ENCODE data around the gene CDC34.

CDC34 gene

DNA sequence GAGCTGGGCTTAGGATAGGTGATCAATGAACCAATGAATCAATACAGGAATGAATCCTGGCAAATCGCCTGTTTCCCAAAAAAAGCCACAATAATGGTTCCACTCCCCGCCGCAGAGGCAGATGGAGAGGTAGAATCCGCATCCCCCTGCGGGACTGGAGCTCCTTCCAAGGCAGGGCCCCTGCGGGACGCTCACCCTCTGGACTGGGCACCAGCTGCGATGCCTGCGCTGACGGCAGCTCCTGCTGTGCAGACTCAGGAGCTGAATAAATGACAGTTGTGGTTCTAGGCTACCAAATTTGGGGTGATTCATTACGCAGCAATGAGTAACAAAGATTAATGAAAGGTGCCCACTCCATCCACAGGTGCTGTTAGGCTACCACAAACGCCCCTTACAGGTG, 8.8 kb upstream of the CDC34 start:
- no peak for DNase-seq (ENCODE audit: low spot score)

DNA sequence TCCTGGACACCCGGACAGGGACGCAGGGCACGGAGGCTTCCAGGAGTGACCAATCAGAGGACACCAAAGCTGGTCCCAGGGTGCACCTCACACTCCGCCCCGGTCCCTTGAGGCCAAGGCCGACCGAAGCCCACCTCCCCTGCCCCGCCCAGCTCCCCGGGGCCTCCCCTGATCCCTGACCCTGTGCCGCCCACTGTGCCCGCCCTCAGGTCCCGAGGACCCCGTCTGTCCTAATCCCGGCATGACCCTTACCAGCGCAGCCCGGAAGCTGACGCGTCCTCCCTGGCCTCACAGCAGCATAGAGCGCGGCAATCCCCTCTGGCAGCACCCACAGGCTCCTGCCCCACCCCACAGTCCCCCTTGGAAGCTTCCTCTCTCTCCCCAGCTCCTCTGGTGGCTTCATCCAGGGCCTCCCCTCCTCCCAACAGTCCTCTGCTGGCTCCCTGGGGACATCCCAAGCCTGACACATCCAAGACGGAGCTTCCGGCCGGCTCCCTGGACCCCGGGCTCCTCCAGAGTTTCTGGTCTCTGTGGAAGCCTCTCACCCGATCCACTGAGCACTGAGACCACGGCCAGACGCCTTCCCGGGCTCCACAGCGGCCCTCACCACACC, 7.4 kb upstream of the CDC34 start:
- no peak for DNase-seq (ENCODE audit: low spot score)

DNA sequence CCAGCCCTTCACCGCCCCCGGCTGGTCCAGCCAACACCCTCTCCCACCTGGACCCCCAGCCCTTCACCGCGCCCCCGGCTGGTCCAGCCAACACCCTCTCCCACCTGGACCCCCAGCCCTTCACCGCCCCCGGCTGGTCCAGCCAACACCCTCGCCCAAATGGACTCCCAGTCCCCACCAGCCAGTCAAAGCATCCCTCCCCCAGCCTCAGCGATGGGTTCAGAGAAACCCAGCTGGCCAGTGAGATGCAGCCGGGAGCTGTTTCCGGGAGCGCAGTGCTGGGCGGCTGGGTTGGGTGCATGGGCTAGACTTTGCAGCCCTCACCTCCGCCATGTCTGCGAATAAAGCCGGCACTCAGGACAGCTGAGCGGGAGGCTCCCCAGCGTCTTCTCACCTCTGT, 6.5 kb upstream of the CDC34 start:
- no peak for DNase-seq (ENCODE audit: low spot score)

DNA sequence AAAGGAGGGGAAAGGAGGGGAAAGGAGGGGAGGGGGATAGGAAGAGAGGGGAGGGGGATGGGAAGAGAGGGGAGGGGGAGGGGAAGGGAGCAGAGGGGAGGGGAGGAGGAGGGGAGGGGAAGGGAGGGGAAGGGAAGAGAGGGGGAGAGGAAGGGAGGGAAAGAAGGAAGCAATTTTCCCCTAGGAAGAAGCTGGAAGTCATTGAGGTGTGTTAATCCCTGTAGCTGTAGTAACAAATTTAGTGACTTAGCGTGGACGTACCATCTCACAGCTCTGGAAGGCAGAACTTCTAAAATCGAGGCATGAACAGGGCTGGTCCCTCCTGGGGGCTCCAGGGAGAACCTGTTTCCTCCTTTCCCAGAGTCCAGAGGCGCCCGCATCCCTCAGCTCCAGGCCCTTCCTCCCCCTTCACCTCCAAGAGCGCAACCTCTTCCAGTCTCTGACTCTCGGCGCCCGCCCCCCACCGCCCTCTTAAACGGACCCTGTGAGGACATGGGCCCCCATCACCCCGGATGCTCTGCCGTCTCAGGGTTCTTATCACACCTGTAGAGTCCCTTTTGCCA, 5.6 kb upstream of the CDC34 start:
- no peak for DNase-seq (ENCODE audit: low spot score)

DNA sequence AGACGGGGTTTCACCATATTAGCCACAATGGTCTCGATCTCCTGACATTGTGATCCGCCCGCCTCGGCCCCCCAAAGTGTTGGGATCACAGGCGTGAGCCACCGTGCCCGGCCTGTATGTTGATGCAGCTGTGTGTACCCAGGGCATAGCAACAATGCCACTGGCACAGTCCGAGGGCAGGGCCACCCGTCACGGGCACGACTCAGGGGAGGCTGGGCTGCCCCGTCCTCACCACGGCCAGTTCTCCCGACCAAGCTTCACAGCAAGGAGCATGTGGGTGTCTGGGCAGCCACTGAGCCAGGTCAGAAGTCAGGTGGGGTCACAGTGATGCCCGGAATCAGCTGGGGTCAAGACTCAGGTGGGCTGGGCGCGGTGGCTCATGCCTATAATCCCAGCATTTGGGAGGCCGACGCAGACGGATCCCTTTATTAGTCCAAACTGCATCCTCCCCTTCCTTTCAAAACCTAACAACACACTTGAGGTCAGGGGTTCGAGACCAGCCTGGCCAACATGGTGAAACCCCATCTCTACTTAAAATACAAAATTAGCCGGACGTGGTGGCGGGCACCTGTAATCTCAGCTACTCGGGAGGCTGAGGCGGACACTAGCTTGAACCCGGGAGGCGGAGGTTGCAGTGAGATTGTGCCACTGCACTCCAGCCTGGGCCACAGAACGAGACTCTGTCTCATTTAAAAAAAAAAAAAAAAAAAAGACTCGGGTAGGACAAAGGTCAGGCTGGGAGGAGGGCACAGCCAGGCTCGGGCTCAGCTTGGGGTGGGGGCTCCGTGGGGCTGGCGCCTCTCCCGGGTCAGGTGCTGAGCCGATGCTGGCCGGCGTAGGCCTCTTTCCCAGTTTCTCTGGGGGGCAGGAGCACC, 1.2 kb upstream of the CDC34 start:
- no peak for DNase-seq (ENCODE audit: low spot score)

DNA sequence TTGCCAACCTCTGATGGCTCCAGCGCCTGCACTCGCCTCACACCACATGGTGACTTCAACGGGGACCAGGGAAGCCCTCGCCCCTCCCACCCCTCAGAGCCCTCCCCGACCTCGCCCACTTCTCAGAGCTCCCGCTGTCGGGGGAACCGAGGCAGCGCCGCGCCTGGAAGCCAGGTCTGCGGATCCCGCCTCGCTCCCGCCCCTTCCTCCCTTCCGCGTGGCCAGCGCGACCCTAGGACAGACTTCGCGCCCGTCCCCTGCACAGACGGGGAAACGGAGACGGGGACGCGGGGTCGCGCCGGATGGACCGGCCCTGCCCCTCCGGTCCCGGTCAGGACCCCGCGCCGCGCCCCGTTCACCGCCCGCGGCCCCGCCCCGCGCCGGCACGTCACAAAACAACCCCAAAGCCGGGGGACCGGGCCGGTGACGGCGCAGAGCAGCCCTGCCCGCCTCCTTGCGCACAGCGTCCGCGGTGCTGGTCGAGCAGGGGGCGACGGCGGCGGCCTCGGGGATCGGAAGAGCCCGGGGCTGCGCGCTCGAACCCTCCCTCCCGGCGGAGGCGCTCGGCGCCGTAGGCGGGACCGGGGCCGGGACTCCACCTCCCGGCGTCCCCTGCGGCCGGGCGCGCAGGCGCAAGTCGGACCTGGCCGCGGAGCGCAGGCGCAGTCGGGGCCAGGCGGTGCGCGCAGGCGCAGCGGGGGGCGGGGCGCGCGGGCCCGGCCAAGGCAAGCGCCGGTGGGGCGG, 379 bp upstream of the CDC34 start:
- peak; percentile 89 for DNase-seq (ENCODE audit: low spot score)

DNA sequence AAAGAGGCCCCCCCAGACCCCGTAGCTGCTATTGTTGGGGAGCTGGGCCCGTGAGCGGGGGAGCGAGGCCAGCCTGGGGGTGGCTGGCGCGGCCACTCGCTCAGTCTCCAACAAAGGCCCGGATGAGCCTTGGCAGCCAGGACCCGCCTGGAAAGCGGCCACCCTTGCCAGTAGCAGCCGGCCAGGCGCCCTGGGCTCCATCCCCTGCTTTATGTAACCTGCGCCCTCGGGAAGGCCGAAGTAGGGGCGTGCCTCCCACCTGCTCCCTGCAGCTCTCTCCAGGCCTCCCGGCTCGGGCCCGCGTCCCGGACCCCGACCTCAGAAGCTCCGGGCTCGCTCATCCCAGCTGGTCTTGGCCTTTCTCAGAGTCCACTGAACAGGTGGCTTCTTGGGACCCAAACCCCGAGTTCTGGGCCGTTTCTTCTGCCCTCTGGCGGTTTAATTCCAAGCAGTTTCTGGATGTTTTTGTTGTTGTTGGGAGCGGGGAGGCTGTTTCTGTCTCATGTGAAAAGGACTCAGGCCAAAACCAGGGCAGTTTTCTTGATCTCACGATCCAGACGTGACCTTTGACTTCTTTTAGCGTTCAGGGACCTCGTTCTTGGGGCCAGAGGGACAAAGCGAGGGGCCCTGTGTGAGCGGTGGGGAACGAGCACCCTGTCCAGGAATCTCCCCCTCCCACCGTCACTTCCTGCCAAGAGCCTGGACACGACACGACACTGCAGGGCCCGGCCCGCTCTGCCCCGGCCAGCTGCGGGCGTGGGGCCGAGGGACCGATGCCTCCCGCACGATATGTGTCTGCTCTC, 1.2 kb downstream of the CDC34 start:
- peak; percentile 35 for DNase-seq (ENCODE audit: low spot score)

DNA sequence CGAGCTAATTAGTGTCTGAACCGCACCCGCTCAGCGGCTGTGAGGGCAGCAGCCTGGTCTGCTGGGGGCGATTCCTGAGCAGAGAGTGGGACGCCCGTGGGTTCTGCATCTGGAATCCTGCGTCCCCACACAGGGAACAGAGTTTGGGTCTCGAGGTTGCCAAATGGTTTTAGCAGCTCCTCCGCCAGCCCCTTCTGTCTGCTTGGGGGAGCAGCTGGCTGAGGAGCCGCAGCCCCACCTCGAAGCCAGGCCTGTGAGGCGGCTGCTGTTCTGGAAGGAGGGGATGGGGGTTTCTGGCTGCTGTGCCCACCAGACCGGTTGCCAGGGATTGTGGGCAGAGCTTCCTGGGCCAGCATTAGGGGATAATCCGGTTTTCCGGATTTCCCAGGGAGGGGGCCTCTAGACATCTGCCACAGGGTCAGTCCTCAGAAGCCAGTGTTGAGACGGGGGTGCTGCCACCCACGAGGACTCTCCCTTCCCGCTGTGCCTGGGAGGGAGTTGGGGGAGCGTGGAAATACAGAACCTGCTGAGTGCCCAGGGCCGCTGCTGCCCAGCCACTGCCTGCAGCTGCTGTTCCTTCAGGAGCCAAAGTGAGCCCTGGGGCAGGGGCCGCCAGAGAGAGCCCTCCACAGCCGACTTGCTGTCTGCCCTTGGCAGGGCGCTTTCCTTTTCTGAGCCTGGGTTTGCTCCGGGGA, 2.0 kb downstream of the CDC34 start:
- no peak for DNase-seq (ENCODE audit: low spot score)

DNA sequence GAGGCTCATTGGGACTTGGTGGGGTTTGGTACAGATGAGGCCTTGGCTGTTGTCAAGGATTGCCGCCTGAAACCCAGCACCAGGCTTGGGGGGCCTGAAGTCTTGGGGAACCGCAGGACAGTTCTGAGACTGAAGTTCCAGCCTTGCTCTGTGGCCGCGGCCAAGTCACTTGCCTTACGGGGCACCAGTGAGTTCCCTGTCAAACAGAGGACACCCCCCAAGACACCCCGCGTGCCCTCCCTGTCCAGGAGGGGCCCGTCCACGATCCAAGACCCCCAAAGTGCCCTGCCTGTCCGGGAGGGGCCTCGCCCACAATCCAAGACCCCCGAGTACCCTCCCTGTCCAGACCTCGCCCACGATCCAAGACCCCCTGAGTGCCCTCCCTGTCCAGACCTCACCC, 2.5 kb downstream of the CDC34 start:
- no peak for DNase-seq (ENCODE audit: low spot score)

DNA sequence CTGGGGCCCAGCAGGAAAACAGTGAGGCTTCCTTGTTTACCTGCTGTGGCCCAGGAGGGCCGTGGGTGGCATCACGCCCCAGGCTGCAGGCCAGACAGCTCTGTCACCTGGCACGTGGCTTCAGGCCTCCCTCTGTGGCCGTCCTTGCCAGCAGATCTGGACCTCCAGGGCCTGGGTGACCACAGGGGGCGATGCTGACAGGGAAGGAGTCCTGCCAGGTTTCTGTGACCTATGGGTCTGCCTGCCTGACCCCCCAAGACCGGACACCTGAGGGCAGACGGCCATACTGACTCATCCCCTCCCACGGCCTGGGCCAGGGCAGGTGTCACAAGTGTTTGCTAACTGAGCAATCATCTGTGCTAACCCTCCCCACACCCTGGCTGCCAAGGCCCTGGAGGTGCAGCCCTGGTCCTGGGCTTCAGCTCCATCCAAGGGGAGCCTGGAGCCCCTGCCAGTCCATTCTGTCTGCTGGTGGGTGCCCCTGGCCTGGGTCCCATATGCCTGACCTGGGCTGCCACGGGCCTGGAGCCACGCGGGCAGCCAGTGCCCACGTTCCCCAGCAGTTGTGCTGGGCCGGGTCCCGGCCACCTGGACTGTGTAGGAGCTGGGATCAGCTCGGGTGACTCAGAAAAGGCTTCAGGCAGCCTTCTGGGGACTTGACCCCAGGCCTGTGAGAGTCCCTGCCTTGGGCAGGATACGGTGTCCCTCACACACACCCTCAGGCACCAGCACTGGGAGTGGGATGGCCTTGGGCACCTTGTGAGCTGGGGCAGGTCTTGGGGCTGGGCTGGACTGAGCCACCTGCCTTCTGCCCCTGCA, 3.7 kb downstream of the CDC34 start:
- peak; percentile 46 for DNase-seq (ENCODE audit: low spot score)

DNA sequence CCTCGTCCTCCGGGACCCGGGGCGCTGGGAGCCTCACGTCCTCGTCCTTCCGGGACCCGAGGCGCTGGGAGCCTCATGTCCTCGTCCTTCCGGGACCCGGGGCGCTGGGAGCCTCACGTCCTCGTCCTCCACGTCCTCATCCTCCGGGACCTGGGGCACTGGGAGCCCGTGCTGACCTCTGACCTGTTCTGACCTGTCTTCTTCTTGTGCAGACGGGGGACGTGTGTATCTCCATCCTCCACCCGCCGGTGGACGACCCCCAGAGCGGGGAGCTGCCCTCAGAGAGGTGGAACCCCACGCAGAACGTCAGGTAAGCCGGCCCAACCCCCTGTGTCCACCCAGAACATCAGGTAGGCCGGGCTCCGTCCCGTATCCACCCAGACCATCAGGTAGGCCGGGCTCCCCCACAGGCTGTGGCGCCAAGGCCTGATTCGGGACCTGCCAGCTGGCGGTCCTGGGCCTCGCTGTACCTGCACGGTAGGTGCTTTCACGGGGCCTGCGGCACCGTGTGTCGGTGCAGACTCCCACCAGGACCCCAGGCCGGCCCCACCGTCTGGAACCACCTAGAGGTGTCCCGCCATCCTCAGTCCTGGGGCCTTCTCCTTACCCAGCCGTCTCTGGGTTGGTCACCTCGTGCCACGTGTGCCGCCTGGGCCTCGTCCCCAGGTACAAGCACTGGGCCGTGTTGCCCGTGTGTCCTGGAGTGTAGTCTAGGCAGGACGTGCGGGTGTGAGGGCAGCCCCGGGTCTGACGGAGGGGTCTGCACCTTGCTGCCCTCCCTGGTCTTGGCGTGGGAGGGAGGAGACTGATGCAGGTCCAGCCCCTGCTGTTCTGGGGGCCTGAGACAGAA, 4.7 kb downstream of the CDC34 start:
- no peak for DNase-seq (ENCODE audit: low spot score)

DNA sequence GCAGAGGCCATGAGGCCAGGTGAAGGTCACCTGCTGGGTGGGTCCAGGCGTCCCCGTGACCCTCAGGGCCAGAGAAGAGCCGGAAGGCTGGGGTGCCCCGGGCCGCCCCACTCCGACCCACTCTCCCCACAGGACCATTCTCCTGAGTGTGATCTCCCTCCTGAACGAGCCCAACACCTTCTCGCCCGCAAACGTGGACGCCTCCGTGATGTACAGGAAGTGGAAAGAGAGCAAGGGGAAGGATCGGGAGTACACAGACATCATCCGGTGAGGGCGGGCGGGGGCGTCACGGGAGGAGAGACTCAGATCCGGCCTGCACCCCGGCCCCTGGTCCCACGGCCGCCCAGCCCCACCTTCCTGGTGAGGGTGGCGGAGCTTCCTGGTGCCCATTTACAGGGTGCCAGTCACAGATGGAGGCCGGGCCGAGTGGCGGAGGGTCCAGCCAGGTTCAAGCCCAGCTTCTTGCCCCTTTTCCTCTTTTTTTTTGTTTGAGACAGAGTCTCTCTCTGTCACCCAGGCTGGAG, 5.4 kb downstream of the CDC34 start:
- DNase-seq (ENCODE audit: low spot score) = no peak

DNA sequence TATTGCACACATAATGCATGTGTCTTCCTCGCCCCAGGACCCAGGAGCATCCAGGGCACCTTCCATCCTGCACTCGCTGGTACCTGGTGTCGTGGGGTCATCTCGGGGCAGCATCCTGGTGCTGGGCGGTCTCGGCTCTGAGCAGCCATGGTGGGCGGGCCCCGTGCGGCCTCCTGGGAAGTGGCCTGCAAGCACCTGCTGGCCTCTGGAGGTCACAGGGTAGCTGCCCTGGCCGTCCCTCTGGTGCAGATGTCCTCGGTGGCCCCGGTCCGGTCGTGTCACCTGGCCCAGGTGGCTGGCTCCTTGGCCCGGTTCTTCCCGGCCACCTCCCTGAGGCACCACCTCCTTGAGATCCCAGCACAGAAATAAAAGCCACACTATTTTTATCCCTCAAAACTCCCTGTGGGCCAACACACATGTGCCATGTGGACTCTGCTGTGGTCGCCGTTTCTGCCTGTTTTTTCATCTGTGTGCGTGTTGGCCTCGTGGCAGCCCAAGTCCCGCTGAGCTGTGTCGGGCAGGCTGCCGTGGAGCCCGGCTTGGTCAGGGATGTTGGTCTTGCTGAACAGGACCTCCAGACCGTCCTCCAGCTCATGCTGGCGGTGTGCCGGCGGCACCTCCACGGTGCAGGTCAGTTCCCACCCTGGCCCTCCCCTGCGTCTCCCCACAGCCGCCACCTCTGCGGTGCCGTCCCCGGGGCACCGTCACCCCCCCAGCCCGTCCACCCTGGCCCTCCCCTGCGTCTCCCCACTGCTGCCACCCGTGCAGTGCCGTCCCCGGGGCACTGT, 7.3 kb downstream of the CDC34 start:
- no peak for DNase-seq (ENCODE audit: low spot score)

DNA sequence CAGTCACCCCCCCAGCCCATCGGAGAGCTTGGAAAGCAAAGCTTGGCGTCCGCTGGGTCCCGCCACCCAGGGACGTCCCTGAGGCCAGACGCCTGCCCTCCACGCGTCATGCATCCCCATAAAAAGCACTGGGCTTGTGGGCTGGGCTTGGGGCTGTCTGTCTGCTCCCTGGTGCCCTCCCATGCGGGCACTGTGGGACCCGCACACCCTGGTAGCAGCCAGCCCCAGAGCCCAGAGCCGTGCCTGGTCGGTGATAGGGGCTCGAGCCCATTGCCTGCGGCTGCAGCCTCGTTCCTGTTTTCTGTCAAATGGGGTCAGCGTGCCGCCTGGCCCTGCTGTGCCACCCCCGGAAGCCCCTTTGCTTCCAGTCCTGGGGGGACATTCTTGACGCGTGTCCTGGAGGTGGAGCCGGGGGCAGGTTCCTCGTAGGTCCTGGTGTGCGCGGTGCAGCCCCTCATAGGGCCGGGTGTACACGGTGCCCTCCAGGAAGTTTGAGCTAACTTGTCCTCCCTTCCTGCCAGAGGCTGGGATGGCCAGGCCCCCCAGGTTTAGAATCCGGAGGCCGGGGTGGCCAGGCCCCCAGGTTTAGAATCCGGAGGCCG, 8.0 kb downstream of the CDC34 start:
- no peak for DNase-seq (ENCODE audit: low spot score)

DNA sequence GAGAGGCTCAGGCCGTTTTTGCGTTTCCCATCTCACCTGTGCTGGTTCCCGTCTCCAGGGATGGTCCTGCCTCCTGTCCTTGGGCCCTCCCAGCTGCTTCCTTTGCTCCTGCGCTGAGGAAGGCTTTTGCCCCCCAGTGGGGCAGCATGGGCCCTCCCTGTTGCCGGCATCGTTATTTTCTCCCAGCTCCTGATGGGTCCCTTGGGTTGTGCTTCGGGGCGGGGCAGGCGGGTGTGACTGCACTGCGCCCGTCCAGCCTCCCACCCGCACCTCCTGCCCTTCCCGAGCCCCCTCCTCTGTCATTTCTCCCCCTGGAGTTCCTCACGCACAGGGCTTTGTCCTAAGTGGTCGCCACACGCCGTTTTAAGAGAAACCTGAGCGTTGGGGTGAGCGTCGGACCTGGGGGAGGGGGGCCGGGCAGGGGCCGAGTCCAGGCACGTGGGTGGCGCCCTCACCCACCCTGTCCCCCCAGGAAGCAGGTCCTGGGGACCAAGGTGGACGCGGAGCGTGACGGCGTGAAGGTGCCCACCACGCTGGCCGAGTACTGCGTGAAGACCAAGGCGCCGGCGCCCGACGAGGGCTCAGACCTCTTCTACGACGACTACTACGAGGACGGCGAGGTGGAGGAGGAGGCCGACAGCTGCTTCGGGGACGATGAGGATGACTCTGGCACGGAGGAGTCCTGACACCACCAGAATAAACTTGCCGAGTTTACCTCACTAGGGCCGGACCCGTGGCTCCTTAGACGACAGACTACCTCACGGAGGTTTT, 9.5 kb downstream of the CDC34 start:
- DNase-seq (ENCODE audit: low spot score) = no peak

DNA sequence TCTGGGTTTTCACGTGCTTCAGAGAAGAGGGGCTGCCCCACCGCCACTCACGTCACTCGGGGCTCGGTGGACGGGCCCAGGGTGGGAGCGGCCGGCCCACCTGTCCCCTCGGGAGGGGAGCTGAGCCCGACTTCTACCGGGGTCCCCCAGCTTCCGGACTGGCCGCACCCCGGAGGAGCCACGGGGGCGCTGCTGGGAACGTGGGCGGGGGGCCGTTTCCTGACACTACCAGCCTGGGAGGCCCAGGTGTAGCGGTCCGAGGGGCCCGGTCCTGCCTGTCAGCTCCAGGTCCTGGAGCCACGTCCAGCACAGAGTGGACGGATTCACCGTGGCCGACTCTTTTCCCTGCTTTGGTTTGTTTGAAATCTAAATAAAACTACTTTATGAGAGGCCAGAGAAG, 10.1 kb downstream of the CDC34 start:
- no peak for DNase-seq (ENCODE audit: low spot score)

Data from LoVo (cell line).